NAMALWA (cell line): ENCODE measurements around the gene METTL21C.

Experiments
- DNase-seq: peaks from one replicate; pipeline ENCODE4 v3.0.0-alpha.2; 2015; ENCODE audit warnings: low spot score

The METTL21C gene

DNA sequence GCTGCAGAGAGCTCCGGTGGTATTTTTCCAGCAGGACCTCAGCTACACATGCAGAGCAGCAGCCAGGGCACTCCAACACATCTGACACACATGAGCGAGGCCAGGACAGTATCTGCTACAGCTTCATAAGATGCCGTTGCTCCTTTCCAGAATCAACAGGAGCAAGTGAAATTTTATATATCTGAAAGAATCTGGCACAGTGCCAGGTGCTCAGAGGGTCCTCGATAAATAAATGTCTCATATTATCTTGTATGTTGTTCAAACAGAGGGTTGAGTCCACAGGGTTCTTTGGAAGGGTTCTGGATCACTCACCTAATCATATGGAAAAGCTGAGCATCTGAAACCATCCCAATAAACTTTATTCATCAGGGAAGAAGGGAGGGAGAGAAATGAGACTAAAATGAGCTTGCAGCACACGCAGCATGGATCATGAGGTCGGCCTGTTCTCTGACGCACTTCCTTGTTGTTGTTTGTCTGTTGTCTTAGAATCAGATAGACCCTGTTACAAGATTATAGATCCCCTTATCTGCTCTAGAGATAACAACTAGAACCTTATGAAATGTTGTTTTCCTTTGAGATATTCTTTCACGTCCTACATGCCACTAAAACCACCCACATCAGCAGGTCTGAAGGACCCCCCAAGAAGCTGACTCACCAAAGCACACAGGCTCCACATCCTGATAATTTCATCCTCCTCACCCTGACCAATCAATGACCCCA is 3.2 kb upstream of the METTL21C start:
- no peak for DNase-seq

DNA sequence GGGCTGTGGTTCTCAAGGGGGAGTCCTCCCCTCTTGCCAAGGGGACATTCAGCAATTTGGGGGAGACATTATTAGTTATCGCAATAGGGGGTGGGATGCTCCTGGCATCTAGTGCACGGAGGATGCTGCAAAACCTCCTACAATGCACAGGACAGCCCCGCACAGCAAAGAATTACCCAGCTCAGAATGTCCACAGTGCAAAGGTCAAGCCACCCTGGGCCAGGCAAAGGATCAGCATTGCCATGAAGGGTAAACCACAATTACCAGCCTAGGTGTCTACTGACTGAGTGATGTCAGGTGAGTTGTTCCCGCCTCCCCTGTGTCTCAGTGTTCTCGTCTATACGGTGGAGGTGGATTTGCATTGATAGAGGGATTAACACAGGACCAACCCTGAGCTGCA is 2.4 kb upstream of the METTL21C start:
- DNase-seq = no peak

GRCh38 chr13:102696465-102696864 is 1.6 kb upstream of the METTL21C start:
- no peak for DNase-seq

- DNase-seq = no peak
Observed at GRCh38 chr13:102693776-102694175, 1.1 kb downstream of the METTL21C start.

DNA sequence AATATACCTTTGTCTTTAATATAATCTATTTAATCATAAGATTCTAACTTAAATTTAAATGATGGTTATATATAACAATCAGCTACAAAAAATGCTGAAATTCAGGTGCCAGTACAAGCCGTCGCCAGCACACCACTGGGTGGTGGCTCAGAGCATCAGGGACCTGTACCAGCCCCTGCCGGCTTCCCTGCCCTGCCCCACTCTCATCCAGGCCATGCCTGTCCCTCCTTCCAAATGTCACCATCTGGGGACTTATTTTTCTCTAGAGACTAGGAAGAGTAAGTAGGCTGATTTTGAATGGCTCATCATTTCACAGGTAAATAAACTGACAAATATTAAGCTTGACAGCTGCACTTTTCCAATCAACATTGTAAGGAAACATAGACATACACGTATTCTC is 1.6 kb downstream of the METTL21C start:
- DNase-seq = no peak

- no peak for DNase-seq
Observed at GRCh38 chr13:102692491-102692826, 2.4 kb downstream of the METTL21C start.

GRCh38 chr13:102690883-102691282 is 4.0 kb downstream of the METTL21C start:
- no peak for DNase-seq

- DNase-seq = no peak
Observed at GRCh38 chr13:102688306-102688973, 6.4 kb downstream of the METTL21C start.

DNA sequence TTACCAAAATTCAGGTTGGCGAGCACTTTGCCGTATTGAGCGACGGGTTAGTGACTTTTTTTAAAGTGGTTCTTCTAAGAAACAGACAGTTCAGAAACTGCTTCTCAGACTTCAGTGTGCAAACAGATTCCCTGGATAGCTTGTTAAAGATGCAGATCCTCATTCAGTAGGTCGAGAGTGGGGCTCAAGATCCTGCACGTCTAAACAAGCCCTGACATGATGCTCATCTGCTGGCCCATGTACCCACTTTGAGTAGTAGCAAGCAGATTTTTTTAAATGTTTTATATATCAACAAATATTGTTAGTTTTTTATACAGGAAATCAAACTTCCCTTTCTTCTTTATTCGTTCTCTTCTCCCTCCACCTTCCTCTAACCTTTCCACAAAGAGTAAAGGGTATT is 7.3 kb downstream of the METTL21C start:
- no peak for DNase-seq

DNA sequence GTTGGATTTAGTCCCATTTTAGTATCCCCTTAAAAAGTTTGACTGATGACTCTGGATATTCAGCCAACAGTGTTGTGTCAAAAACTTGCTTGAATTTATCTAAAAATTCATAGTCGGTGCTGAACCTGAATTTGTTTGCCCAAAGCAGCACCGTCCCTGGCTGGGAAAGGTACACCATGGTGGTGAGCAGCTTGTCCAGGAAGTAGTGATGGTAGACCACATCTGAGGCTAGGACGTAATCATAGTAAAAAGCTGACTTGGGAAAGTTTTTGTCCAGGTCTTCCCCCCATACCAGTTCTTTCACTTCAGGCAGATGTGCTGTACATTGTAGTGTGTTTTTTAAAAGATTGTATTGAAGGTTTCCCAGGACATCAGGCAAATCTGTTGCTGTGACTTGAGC is 8.8 kb downstream of the METTL21C start:
- DNase-seq = no peak

DNA sequence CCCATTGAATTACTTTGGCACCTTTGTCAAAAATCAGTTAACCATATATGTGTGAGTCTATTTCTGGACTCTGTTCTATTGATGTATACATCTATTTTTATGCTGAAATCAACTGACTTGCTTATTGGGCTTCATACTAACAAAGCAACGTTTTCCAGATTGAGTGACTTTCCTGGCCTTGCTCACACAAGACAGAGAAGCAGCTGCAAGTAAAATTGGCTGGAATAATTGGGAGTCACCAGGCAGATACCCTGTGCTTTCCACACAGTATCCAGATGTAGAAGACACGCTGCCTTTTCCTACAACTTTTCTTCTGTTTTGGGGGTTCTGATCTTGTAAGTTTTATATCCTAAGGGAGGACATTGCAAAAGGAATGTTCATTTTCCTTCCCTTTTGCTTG is 11.2 kb downstream of the METTL21C start:
- DNase-seq = no peak

DNA sequence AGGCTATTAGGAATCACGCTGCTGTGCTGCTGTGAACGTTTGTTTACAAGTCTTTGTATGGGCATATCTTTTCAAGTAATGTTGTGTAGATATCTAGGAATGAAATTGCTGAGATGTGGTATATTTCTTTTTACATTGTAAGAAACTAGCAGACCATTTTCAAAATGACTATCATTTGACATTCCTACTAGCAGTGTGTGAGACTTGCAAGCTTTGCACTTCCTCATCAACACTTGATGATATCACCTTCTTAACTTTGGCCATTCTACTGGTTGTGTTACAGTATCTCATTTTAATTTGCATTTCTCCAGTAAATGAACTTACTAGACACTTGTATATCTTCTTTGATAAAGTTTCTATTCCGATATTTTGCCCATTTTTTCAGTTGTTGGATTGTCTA is 12.1 kb downstream of the METTL21C start:
- DNase-seq = no peak

GRCh38 chr13:102682211-102682610 is 12.6 kb downstream of the METTL21C start:
- DNase-seq = no peak

DNA sequence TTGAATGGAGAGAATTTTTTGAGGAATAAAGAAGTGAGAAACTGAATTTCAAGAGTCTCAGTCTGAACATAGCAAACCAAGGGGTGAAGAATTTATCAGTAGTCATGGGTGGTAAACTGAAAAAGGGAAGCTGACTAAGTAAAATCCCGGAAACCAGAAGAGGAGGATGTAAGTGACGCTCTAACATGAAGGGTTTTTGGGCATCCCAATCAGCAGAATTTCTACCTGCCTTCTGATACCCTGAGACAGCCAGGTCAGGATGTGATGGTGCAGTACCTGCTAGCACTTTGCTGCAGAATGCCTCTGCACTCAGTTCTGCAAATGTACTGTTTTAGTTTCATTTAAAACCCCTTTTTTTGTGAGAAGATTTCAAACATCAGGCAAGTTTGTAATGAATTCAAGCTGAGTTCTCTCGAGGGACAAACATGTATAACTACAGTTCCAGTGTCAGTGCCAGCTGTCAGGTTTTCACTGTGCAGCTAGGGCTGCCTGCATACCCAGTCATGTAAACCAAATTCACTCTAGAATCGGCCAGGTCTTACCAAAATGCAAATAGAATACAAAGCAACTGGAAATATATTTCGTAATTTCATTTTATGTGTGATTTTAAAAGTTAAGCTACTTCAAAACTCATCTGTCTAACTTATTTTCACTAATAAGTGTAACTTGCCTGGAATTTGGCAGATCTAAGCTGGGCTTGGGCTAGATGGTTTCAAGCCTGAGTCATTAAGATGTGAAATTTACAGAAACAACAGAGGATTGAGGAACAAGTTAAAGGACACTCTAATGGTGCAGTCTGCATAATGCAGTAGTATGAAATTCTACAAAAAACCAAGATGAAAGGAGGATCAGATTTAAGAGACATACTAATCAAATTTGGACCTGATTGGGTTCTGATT is 13.8 kb downstream of the METTL21C start:
- peak; percentile 37 for DNase-seq

DNA sequence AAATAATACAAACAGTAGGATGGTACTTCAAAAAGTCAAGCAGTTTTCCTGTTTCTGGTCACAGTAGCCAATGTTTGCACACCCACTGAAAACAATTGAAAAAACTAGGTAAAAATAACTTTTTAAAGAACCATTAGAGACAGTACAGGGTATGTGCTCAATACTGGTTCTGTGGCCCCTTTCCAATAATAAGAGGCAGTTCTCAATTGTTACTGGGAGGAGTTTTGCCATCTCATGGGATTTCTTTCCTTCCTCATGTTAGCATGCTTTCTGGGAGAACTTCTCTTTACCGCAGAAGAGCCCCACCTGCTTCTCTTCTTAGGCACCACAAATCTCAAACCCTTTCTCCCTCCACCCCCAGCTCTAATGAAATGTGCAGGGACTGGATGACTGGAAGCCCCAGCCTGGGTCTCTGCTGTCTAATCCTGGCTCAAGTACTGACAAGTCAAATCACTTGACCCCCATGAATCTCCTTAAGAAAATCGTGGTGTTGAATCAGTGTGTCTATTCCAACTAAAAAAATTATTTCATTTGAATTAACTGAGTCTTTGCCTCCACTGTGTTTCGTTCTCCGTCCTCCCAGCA is 14.6 kb downstream of the METTL21C start:
- DNase-seq = no peak

GRCh38 chr13:102679449-102680132 is 15.3 kb downstream of the METTL21C start:
- DNase-seq = peak; percentile 33

DNA sequence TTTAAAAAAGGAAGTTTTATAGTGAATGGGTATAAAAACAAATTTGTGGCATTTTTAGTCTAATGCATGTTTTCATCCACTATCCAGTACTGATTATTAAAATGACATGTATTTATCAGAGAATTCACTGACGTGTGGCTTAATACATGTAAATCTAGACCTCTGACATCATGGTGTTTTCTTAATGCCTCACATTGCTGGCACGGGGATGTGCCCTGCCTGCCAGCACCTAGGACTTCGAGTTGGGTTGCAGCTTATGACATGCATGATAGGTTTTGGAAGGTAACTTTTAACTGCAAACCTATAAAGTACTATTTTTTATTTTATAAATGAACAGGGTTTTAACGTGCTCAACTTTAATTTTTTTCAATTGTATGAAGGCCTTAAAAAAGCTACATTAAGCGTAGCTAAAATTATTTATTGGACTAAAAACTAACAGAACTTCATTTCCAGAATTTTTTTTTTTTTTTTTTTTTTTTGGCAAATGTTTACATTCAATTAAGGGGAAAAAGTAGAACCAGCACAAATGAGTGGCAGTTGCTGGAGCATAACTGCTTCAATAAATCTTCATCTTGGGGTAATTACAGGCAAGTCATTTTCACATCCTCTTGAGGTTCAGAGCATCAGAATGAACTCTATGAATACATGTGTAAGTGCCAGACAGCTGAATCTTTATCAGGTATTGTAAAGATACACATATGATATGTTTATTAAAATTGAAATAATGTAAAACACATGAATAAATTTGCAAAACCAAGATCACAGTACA is 16.3 kb downstream of the METTL21C start:
- no peak for DNase-seq

DNA sequence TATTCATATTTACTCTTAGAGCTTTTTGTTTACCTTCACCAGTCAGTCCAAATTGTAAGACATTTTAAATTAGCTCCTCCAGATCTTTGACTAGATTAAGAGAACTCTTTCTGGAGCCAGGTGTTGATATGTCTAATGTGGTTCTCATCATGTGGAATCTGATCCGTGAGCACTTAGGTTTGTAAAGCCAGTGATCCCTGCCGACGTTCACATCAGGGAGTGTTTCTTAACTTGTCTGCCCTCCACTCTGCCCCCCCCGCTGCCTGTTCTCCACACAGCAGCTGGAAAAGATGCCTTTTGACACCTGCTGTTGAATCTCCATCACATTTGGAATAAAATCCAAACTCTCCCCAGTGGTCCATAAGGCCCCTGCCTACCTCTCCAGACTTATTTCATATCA is 17.7 kb downstream of the METTL21C start:
- DNase-seq = no peak

DNA sequence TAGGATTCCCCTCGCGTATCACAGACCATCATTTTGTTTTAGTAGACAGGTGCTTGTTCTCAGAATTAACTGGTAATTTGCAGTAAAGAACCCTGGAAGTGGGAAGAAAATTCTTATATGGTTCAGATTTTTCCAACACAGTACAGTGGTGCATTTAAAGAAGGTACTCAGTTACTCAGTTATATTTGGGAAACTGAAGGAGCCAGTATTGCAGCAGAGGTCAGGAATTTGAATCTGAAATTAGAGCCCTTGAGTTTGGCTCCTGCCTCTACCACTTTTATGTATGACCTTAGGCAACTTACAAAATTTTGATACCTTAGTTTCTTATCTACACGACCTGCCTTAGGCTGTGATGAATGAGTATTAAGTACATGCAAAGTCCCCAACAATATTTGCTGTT is 19.7 kb downstream of the METTL21C start:
- no peak for DNase-seq

GRCh38 chr13:102670130-102670529 is 24.7 kb downstream of the METTL21C start:
- no peak for DNase-seq

DNA sequence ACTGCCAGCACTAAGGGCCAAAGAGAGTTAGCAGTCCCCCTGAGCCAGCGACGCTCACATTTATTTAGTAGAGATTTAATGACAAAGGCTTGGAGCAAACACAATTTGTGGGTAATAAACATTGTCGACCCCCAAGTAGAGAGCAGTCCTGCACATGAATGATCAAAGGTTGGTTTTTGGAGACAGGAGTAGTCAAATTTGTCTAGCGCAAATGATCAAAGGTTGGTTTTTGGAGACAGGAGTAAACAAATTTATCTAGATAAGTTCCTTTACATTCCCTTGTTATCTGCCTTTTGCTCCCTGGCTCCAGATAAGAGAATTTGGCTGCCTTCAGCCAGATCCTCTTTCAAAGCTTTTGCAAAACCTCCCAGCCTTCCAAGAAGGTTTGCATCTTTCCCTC is 26.9 kb downstream of the METTL21C start:
- no peak for DNase-seq
